Activated T-cell treated with anti-CD3 and anti-CD28 coated beads, Interleukin-2, amount 50 U/mL, for 4 hours (primary cell): ENCODE measurements around the gene RARRES2. TPM values are rescaled to one million over a fixed set of nuclear protein-coding genes. Genes with fewer than 3 reads are reported as not detected.

Experiments
- ATAC-seq, 2 donors: fragments of 200-7000 bp; cut with Tn5 transposase; one replicate each; pipeline ENCODE4 v1.10.0; 2021
- DNase-seq: peaks from one replicate; pipeline ENCODE4 v3.0.0-alpha.2; 2020
- H3K27me3 Mint-ChIP-seq: one replicate; pipeline ENCODE4 v1.8.0; 2021; ENCODE audit warnings: low read depth, mixed read lengths
- H3K36me3 Mint-ChIP-seq: one replicate; pipeline ENCODE4 v1.8.0; 2022; ENCODE audit warnings: mixed read lengths; ENCODE audit not compliant: insufficient read depth
- H3K4me1 Mint-ChIP-seq: one replicate; pipeline ENCODE4 v1.8.0; 2021; ENCODE audit warnings: low read depth, mixed read lengths
- H3K4me3 Mint-ChIP-seq: one replicate; pipeline ENCODE4 v1.8.0; 2021; ENCODE audit warnings: mild to moderate bottlenecking, moderate library complexity, mixed read lengths
- H3K9me3 Mint-ChIP-seq: one replicate; pipeline ENCODE4 v1.8.0; 2021; ENCODE audit warnings: mixed read lengths
- total RNA-seq, 3 donors: library from RNA; stranded (reverse); gene quantifications; one replicate each; pipeline ENCODE4 v1.2.1, GENCODE V29; 2021

RARRES2 gene
- total RNA-seq, 3 donors from 2014 or later: 1.2 to 1.4 (median 1.3) TPM

GRCh38 chr7:150380463-150380862 is 39.0 kb upstream of the RARRES2 start:
- Mint-ChIP-seq H3K4me1 (peaks cover 38% of the 10 kb centered on the region), H3K27me3 (no peaks in the 10 kb centered on the region), H3K36me3 (no peaks in the 10 kb centered on the region), H3K4me3 (peak overlapping the region; percentile 89), H3K9me3 (no peaks in the 10 kb centered on the region)
- ATAC-seq (no peak), DNase-seq (no peak)

GRCh38 chr7:150379441-150380379 is 38.3 kb upstream of the RARRES2 start:
- ATAC-seq (no peak), DNase-seq (no peak)
- H3K4me1 Mint-ChIP-seq: peaks cover 41% of the 10 kb centered on the region
- H3K36me3 Mint-ChIP-seq: no peaks in the 10 kb centered on the region
- no peaks in the 10 kb centered on the region for H3K27me3 Mint-ChIP-seq
- peak overlapping the region; percentile 89 for H3K4me3 Mint-ChIP-seq
- H3K9me3 Mint-ChIP-seq: no peaks in the 10 kb centered on the region

GRCh38 chr7:150378853-150379440 is 37.5 kb upstream of the RARRES2 start, which contains the start of gene ZNF775:
Gene ZNF775, plus strand, starts transcription at chr7:150379330. Its CDS starts 9,141 bp downstream, at chr7:150388471.
- H3K4me1 Mint-ChIP-seq: peaks cover 45% of the 10 kb centered on the region

GRCh38 chr7:150378115-150378852 is 36.9 kb upstream of the RARRES2 start:
- no peaks in the 10 kb centered on the region for H3K9me3 Mint-ChIP-seq
- H3K36me3 Mint-ChIP-seq: peaks cover 5% of the 10 kb centered on the region
- ATAC-seq (no peak), DNase-seq (no peak)
- H3K4me3 Mint-ChIP-seq: peak overlapping the region; percentile 79
- H3K4me1 Mint-ChIP-seq: peaks cover 50% of the 10 kb centered on the region
- H3K27me3 Mint-ChIP-seq: no peaks in the 10 kb centered on the region

More at GRCh38 chr7:150378853-150379440, 37.5 kb upstream of the RARRES2 start, which contains the start of gene ZNF775:
- no peaks in the 10 kb centered on the region for H3K27me3 Mint-ChIP-seq
- DNase-seq (peak; percentile 87), ATAC-seq (peak; percentile 97)
- H3K36me3 Mint-ChIP-seq: peaks cover under 1% of the 10 kb centered on the region
- peak within 1 kb of the TSS; percentile 89 for H3K4me3 Mint-ChIP-seq
- H3K9me3 Mint-ChIP-seq: no peaks in the 10 kb centered on the region

- H3K4me3 Mint-ChIP-seq: peak overlapping the region; percentile 79
- DNase-seq (no peak), ATAC-seq (no peak)
- H3K36me3 Mint-ChIP-seq: peaks cover 5% of the 10 kb centered on the region
- H3K9me3 Mint-ChIP-seq: no peaks in the 10 kb centered on the region
- H3K27me3 Mint-ChIP-seq: no peaks in the 10 kb centered on the region
- peaks cover 48% of the 10 kb centered on the region for H3K4me1 Mint-ChIP-seq
Measured at GRCh38 chr7:150377635-150378034, 36.2 kb upstream of the RARRES2 start.

GRCh38 chr7:150377196-150377595 is 35.8 kb upstream of the RARRES2 start:
- ATAC-seq (no peak), DNase-seq (no peak)
- Mint-ChIP-seq H3K4me1 (peaks cover 48% of the 10 kb centered on the region), H3K36me3 (peaks cover 8% of the 10 kb centered on the region), H3K4me3 (no peak overlapping the region), H3K27me3 (no peaks in the 10 kb centered on the region), H3K9me3 (no peaks in the 10 kb centered on the region)

GRCh38 chr7:150376560-150376959 is 35.1 kb upstream of the RARRES2 start:
- H3K4me1 Mint-ChIP-seq: peaks cover 48% of the 10 kb centered on the region

GRCh38 chr7:150375662-150376521 is 34.5 kb upstream of the RARRES2 start:
- DNase-seq (peak; percentile 40), ATAC-seq (peak; percentile 32 to 36)
- Mint-ChIP-seq H3K36me3 (peaks cover 8% of the 10 kb centered on the region), H3K9me3 (no peaks in the 10 kb centered on the region), H3K27me3 (no peaks in the 10 kb centered on the region), H3K4me3 (peak overlapping the region; percentile 63), H3K4me1 (peaks cover 48% of the 10 kb centered on the region)

More at GRCh38 chr7:150376560-150376959, 35.1 kb upstream of the RARRES2 start:
- DNase-seq (no peak), ATAC-seq (no peak)
- Mint-ChIP-seq H3K36me3 (peaks cover 8% of the 10 kb centered on the region), H3K27me3 (no peaks in the 10 kb centered on the region), H3K9me3 (no peaks in the 10 kb centered on the region), H3K4me3 (peak overlapping the region; percentile 63)

- H3K4me1 Mint-ChIP-seq: peaks cover 50% of the 10 kb centered on the region
- ATAC-seq (no peak), DNase-seq (no peak)
- no peaks in the 10 kb centered on the region for H3K9me3 Mint-ChIP-seq
- no peaks in the 10 kb centered on the region for H3K27me3 Mint-ChIP-seq
- H3K4me3 Mint-ChIP-seq: no peak overlapping the region
- peaks cover 8% of the 10 kb centered on the region for H3K36me3 Mint-ChIP-seq
Measured at GRCh38 chr7:150374472-150374871, 33.0 kb upstream of the RARRES2 start.

GRCh38 chr7:150374026-150374425 is 32.6 kb upstream of the RARRES2 start:
- Mint-ChIP-seq H3K4me1 (peaks cover 50% of the 10 kb centered on the region), H3K27me3 (no peaks in the 10 kb centered on the region), H3K36me3 (peaks cover 8% of the 10 kb centered on the region), H3K4me3 (no peak overlapping the region), H3K9me3 (no peaks in the 10 kb centered on the region)
- DNase-seq (no peak), ATAC-seq (no peak)

GRCh38 chr7:150373049-150373801 is 31.8 kb upstream of the RARRES2 start:
- no peaks in the 10 kb centered on the region for H3K9me3 Mint-ChIP-seq

GRCh38 chr7:150372271-150373048 is 31.0 kb upstream of the RARRES2 start:
- DNase-seq (no peak), ATAC-seq (no peak)
- Mint-ChIP-seq H3K9me3 (no peaks in the 10 kb centered on the region), H3K27me3 (no peaks in the 10 kb centered on the region), H3K4me1 (peaks cover 47% of the 10 kb centered on the region), H3K4me3 (no peak overlapping the region), H3K36me3 (peaks cover 8% of the 10 kb centered on the region)

More at GRCh38 chr7:150373049-150373801, 31.8 kb upstream of the RARRES2 start:
- H3K27me3 Mint-ChIP-seq: no peaks in the 10 kb centered on the region
- DNase-seq (no peak), ATAC-seq (no peak)
- peaks cover 49% of the 10 kb centered on the region for H3K4me1 Mint-ChIP-seq
- peaks cover 8% of the 10 kb centered on the region for H3K36me3 Mint-ChIP-seq
- H3K4me3 Mint-ChIP-seq: no peak overlapping the region
